H4 (cell line): ENCODE results near the gene PPP4R2. TPM values are rescaled to one million over a fixed set of nuclear protein-coding genes. Genes with fewer than 3 reads are reported as not detected.
"Not testable (repeated sequence)": the region's sequence is repeated elsewhere in the genome, so short reads cannot be mapped to it uniquely, and the experiment has no call there.

ENCODE experiments used
- DNase-seq: peaks from one replicate; pipeline ENCODE4 v3.0.0-alpha.2; 2015; ENCODE audit warnings: low spot score
- total RNA-seq: library from RNA; depleted of rRNA; stranded (reverse); fragments of >200 nt; shearing (Covaris generic); gene quantifications from 2 replicates; pipeline ENCODE4 v1.2.3, GENCODE V29; 2014

Gene PPP4R2
- total RNA-seq, 1 experiment from 2014 or later, result 30.0 TPM

GRCh38 chr3:72977060-72977808 is 19.4 kb upstream of the PPP4R2 start:
- no peak for DNase-seq

- no peak for DNase-seq
These were observed 13.8 kb upstream of the PPP4R2 start for GRCh38 chr3:72982609-72983366.

GRCh38 chr3:72985576-72985975 is 11.0 kb upstream of the PPP4R2 start:
- DNase-seq, result no peak

- no peak for DNase-seq
These were observed 5.8 kb upstream of the PPP4R2 start for GRCh38 chr3:72990701-72991395.

- DNase-seq, result no peak
These were observed 5.1 kb upstream of the PPP4R2 start for GRCh38 chr3:72991522-72991921.

- DNase-seq, result no peak
These were observed 3.2 kb upstream of the PPP4R2 start for GRCh38 chr3:72993391-72993790.

- no peak for DNase-seq
These were observed 1.3 kb upstream of the PPP4R2 start for GRCh38 chr3:72995337-72995736.

GRCh38 chr3:72996121-72996472 is 514 bp upstream of the PPP4R2 start:
- DNase-seq, result no peak

- peak; percentile 40 for DNase-seq
These were observed 880 bp downstream of the PPP4R2 start for GRCh38 chr3:72997421-72997961.

GRCh38 chr3:72998466-72998865 is 1.9 kb downstream of the PPP4R2 start:
- DNase-seq, result no peak

- DNase-seq, result no peak
These were observed 3.3 kb downstream of the PPP4R2 start for GRCh38 chr3:72999951-73000350.

GRCh38 chr3:73003050-73003449 is 6.4 kb downstream of the PPP4R2 start:
- DNase-seq, result not testable (repeated sequence)

GRCh38 chr3:73004316-73004715 is 7.7 kb downstream of the PPP4R2 start:
- DNase-seq, result no peak

GRCh38 chr3:73007992-73008712 is 11.5 kb downstream of the PPP4R2 start:
- DNase-seq, result no peak

GRCh38 chr3:73009008-73009407 is 12.4 kb downstream of the PPP4R2 start:
- DNase-seq, result no peak

- DNase-seq, result no peak
These were observed 13.1 kb downstream of the PPP4R2 start for GRCh38 chr3:73009750-73010149.

GRCh38 chr3:73010158-73010557 is 13.5 kb downstream of the PPP4R2 start:
- DNase-seq, result no peak

GRCh38 chr3:73018298-73018697 is 21.7 kb downstream of the PPP4R2 start:
- DNase-seq, result no peak

- DNase-seq, result no peak
These were observed 22.3 kb downstream of the PPP4R2 start for GRCh38 chr3:73018790-73019441.

GRCh38 chr3:73021301-73021835 is 24.8 kb downstream of the PPP4R2 start:
- no peak for DNase-seq

- DNase-seq, result no peak
These were observed 28.2 kb downstream of the PPP4R2 start for GRCh38 chr3:73024836-73025235.
